GM06990 (cell line): ENCODE measurements around the gene DCAF15.

Experiments
- DNase-seq: peaks from one replicate; pipeline ENCODE4 v3.0.0-alpha.2; 2011; ENCODE audit not compliant: insufficient read length; ENCODE audit errors: extremely low read depth
- H3K27me3 ChIP-seq: replicated peaks from 2 replicates; pipeline ENCODE4 v1.6.0; 2011; ENCODE audit warnings: low read length; ENCODE audit not compliant: control insufficient read depth, insufficient read depth
- H3K36me3 ChIP-seq: 2 replicates; pipeline ENCODE4 v1.5.1; 2011; ENCODE audit warnings: low read length; ENCODE audit not compliant: control insufficient read depth, insufficient read depth
- H3K4me3 ChIP-seq: replicated peaks from 2 replicates; pipeline ENCODE4 v1.5.1; 2011; ENCODE audit warnings: low read depth, mild to moderate bottlenecking, control low read depth, low read length
- CTCF ChIP-seq: IDR thresholded peaks from 2 replicates; pipeline ENCODE4 v1.5.1; 2011; ENCODE audit warnings: low read length, control low read depth, mild to moderate bottlenecking, inconsistent platforms; ENCODE audit not compliant: insufficient read depth, poor library complexity, severe bottlenecking

The DCAF15 gene

GRCh38 chr19:13906910-13907309 lies 45.4 kb upstream of the DCAF15 start:
- H3K27me3 ChIP-seq, result no peaks in the 10 kb centered on the region
- no peaks in the 10 kb centered on the region; the same call in 1 of the 2 replicates for H3K36me3 ChIP-seq
- peak overlapping the region; percentile 83 for H3K4me3 ChIP-seq
- DNase-seq, result no peak
- no peak for TF ChIP-seq CTCF

- no peak overlapping the region for H3K4me3 ChIP-seq
- peaks cover 8% of the 10 kb centered on the region; the same call in 1 of the 2 replicates for H3K36me3 ChIP-seq
- no peaks in the 10 kb centered on the region for H3K27me3 ChIP-seq
- TF ChIP-seq CTCF, result no peak
- no peak for DNase-seq
Observed at GRCh38 chr19:13908674-13909073, 43.6 kb upstream of the DCAF15 start.

GRCh38 chr19:13909430-13909829 lies 42.9 kb upstream of the DCAF15 start:
- no peak for TF ChIP-seq CTCF
- no peak overlapping the region for H3K4me3 ChIP-seq
- H3K27me3 ChIP-seq, result no peaks in the 10 kb centered on the region
- peaks cover 8% of the 10 kb centered on the region; the same call in 1 of the 2 replicates for H3K36me3 ChIP-seq
- no peak for DNase-seq

- no peak for TF ChIP-seq CTCF
- DNase-seq, result no peak
- no peak overlapping the region for H3K4me3 ChIP-seq
- H3K36me3 ChIP-seq, result peaks cover 13% of the 10 kb centered on the region
- H3K27me3 ChIP-seq, result no peaks in the 10 kb centered on the region
Observed at GRCh38 chr19:13913352-13913751, 39.0 kb upstream of the DCAF15 start.

- Histone ChIP-seq H3K36me3 (peaks cover 14% of the 10 kb centered on the region), H3K27me3 (no peaks in the 10 kb centered on the region), H3K4me3 (no peak overlapping the region)
- no peak for DNase-seq
- TF ChIP-seq CTCF, result no peak
Observed at GRCh38 chr19:13914777-13915176, 37.5 kb upstream of the DCAF15 start.

GRCh38 chr19:13917888-13918406 lies 34.4 kb upstream of the DCAF15 start:
- no peak for DNase-seq

More at GRCh38 chr19:13917888-13918406, 34.4 kb upstream of the DCAF15 start:
- Histone ChIP-seq H3K27me3 (no peaks in the 10 kb centered on the region), H3K4me3 (no peak overlapping the region), H3K36me3 (peaks cover 22% of the 10 kb centered on the region)
- no peak for TF ChIP-seq CTCF
